NOMO-1 treated with dmso at 0.1 percent for 144 hours (cell line): ENCODE measurements around the gene EMC10.

Source experiments
- DNase-seq: peaks from one replicate; lab custom pipeline; 2025; ENCODE audit not compliant: unreplicated experiment; lab: John Stamatoyannopoulos, UW

The EMC10 gene

GRCh38 chr19:50537769-50538230 is 61.5 kb downstream of the EMC10 start:
- DNase-seq, result peak; percentile 22
